Neural cell (in vitro differentiated cells): Measurements from ENCODE around the gene NHSL1.

Source experiments
- EZH2 ChIP-seq: fragments of 200-600, 300-800 bp; shearing (Covaris generic), sonication (generic); IDR thresholded peaks from 2 replicates; pipeline ENCODE4 v1.6.1; 2014; ENCODE audit warnings: antibody characterized with exemption, low read length, borderline replicate concordance, mild to moderate bottlenecking; ENCODE audit not compliant: insufficient read depth, poor library complexity, severe bottlenecking
- POLR2AphosphoS5 ChIP-seq: IDR thresholded peaks from 2 replicates; pipeline ENCODE4 v1.6.1; 2012
- RAD21 ChIP-seq: fragments of 450-650 bp; conservative IDR thresholded peaks from 2 replicates; pipeline ENCODE4 v1.6.1; 2014; ENCODE audit warnings: antibody characterized with exemption, mild to moderate bottlenecking, moderate library complexity
- TAF1 ChIP-seq: IDR thresholded peaks from 2 replicates; pipeline ENCODE4 v1.6.1; 2012; ENCODE audit warnings: low read depth
- TF ChIP-seq, protein P1 (sequence below): fragments of 450-650 bp; IDR thresholded peaks from 2 replicates; pipeline ENCODE4 v1.5.1; 2014; ENCODE audit warnings: antibody characterized with exemption, mild to moderate bottlenecking, moderate library complexity; ENCODE audit not compliant: poor library complexity, severe bottlenecking
- TF ChIP-seq, protein P2 (sequence below): IDR thresholded peaks from 2 replicates; pipeline ENCODE4 v1.6.1; 2012; ENCODE audit warnings: borderline replicate concordance

DNA sequence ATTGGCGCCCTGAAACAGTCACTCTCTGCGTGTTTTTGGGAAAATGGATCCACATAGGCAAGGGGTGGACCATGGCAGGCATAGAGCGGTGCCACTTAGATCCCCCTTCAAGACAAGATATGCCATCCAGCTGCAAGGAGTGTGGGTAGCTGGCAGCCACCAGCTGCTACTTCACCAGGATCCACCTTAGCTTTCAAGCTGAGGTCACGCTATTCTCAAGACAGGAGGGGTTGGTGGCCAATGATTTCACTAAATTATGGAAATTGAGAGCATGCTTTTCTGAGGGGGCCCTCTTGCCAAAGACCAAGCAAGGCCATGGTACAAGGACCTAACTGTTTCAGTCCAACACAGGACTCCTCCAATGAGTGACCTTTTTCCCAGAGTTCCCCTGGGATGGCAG lies 78.9 kb downstream of the NHSL1 start:
- TF ChIP-seq, protein P1, sequence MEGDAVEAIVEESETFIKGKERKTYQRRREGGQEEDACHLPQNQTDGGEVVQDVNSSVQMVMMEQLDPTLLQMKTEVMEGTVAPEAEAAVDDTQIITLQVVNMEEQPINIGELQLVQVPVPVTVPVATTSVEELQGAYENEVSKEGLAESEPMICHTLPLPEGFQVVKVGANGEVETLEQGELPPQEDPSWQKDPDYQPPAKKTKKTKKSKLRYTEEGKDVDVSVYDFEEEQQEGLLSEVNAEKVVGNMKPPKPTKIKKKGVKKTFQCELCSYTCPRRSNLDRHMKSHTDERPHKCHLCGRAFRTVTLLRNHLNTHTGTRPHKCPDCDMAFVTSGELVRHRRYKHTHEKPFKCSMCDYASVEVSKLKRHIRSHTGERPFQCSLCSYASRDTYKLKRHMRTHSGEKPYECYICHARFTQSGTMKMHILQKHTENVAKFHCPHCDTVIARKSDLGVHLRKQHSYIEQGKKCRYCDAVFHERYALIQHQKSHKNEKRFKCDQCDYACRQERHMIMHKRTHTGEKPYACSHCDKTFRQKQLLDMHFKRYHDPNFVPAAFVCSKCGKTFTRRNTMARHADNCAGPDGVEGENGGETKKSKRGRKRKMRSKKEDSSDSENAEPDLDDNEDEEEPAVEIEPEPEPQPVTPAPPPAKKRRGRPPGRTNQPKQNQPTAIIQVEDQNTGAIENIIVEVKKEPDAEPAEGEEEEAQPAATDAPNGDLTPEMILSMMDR = no peak
- TF ChIP-seq RAD21 (no peak), TAF1 (no peak), EZH2 (no peak), POLR2AphosphoS5 (no peak)
- TF ChIP-seq, protein P2, sequence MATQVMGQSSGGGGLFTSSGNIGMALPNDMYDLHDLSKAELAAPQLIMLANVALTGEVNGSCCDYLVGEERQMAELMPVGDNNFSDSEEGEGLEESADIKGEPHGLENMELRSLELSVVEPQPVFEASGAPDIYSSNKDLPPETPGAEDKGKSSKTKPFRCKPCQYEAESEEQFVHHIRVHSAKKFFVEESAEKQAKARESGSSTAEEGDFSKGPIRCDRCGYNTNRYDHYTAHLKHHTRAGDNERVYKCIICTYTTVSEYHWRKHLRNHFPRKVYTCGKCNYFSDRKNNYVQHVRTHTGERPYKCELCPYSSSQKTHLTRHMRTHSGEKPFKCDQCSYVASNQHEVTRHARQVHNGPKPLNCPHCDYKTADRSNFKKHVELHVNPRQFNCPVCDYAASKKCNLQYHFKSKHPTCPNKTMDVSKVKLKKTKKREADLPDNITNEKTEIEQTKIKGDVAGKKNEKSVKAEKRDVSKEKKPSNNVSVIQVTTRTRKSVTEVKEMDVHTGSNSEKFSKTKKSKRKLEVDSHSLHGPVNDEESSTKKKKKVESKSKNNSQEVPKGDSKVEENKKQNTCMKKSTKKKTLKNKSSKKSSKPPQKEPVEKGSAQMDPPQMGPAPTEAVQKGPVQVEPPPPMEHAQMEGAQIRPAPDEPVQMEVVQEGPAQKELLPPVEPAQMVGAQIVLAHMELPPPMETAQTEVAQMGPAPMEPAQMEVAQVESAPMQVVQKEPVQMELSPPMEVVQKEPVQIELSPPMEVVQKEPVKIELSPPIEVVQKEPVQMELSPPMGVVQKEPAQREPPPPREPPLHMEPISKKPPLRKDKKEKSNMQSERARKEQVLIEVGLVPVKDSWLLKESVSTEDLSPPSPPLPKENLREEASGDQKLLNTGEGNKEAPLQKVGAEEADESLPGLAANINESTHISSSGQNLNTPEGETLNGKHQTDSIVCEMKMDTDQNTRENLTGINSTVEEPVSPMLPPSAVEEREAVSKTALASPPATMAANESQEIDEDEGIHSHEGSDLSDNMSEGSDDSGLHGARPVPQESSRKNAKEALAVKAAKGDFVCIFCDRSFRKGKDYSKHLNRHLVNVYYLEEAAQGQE = no peak
